ENCODE measurements around the gene SMCO3.

DNA sequence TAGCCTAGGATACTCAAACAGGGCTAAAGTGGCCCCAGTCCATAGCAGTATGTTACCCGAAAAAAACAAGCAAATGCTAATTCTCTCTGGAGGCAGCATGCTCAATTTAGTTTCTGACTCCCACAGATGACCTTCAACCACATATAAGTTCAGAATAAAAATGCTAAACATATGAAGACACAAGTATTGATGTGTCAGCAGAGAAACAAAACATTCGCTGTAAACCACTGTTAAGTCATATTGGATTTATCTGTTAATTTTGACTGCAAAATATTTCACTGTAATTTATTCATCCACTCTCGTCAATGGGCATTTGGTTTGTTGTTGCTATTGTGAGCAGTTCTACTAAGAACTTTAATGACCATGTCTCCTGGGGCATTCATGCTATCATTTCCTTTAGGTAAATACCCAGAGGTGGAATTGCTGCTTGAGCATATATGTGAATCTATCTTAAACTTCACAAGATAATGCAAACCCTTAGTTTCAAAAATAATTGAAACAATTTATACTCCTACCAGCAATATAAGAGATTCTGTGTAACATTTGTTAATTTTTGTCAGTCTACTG is 47.2 kb downstream of the SMCO3 start:
- TF ChIP-seq, protein P1, sequence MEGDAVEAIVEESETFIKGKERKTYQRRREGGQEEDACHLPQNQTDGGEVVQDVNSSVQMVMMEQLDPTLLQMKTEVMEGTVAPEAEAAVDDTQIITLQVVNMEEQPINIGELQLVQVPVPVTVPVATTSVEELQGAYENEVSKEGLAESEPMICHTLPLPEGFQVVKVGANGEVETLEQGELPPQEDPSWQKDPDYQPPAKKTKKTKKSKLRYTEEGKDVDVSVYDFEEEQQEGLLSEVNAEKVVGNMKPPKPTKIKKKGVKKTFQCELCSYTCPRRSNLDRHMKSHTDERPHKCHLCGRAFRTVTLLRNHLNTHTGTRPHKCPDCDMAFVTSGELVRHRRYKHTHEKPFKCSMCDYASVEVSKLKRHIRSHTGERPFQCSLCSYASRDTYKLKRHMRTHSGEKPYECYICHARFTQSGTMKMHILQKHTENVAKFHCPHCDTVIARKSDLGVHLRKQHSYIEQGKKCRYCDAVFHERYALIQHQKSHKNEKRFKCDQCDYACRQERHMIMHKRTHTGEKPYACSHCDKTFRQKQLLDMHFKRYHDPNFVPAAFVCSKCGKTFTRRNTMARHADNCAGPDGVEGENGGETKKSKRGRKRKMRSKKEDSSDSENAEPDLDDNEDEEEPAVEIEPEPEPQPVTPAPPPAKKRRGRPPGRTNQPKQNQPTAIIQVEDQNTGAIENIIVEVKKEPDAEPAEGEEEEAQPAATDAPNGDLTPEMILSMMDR (IDR thresholded peaks at IDR 0.05) = no peak
- no peak for TF ChIP-seq POLR2A (IDR thresholded peaks at IDR 0.05)
